Liver (tissue), 3 donors: ENCODE results near the gene DES.

ENCODE experiments used
- GABPA ChIP-seq, 2 donors: IDR thresholded peaks in 1 of 2; conservative IDR thresholded peaks in 1 of 2; 2 replicates each; pipeline ENCODE4 v1.6.1; 2016; ENCODE audit warnings: antibody characterized with exemption in 2 of 2, mild to moderate bottlenecking in 1 of 2, moderate library complexity in 1 of 2
- JUND ChIP-seq, 2 donors: IDR thresholded peaks; 2 replicates each; pipeline ENCODE4 v1.6.1; 2016; ENCODE audit warnings: antibody characterized with exemption in 2 of 2
- NR2F2 ChIP-seq: IDR thresholded peaks from 2 replicates; pipeline ENCODE4 v1.6.1; 2016; ENCODE audit warnings: antibody characterized with exemption
- RAD21 ChIP-seq, 2 donors: IDR thresholded peaks; 2 replicates each; pipeline ENCODE4 v1.6.1; 2016; ENCODE audit warnings: antibody characterized with exemption in 2 of 2, mild to moderate bottlenecking in 2 of 2
- REST ChIP-seq: IDR thresholded peaks from 2 replicates; pipeline ENCODE4 v1.6.1; 2016; ENCODE audit warnings: antibody characterized with exemption, mild to moderate bottlenecking
- SP1 ChIP-seq: IDR thresholded peaks from 2 replicates; pipeline ENCODE4 v1.6.1; 2018; ENCODE audit warnings: antibody characterized with exemption, mild to moderate bottlenecking
- YY1 ChIP-seq: IDR thresholded peaks from 2 replicates; pipeline ENCODE4 v1.6.1; 2016; ENCODE audit warnings: antibody characterized with exemption, mild to moderate bottlenecking
- ZBTB33 ChIP-seq: IDR thresholded peaks from 2 replicates; pipeline ENCODE4 v1.6.1; 2016; ENCODE audit warnings: antibody characterized with exemption
- TF ChIP-seq, protein P1 (sequence below): IDR thresholded peaks from 2 replicates; pipeline ENCODE4 v1.6.1; 2016; ENCODE audit warnings: antibody characterized with exemption
- TF ChIP-seq, protein P2 (sequence below): IDR thresholded peaks from 2 replicates; pipeline ENCODE4 v1.6.1; 2016; ENCODE audit warnings: antibody characterized with exemption
- TF ChIP-seq, protein P3 (sequence below): fragments of 150-350 bp; IDR thresholded peaks from 2 replicates; pipeline ENCODE4 v1.5.1; 2017; ENCODE audit warnings: improper control_type of control experiment, low read depth, low read length; ENCODE audit not compliant: missing input control
- donor health status: healthy.
- donor health status: healthy.

- TF ChIP-seq REST = no peak
- no peak for TF ChIP-seq NR2F2
- TF ChIP-seq, protein P1, sequence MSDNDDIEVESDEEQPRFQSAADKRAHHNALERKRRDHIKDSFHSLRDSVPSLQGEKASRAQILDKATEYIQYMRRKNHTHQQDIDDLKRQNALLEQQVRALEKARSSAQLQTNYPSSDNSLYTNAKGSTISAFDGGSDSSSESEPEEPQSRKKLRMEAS = no peak
- TF ChIP-seq ZBTB33 = no peak
- no peak for TF ChIP-seq YY1
- TF ChIP-seq, protein P2, sequence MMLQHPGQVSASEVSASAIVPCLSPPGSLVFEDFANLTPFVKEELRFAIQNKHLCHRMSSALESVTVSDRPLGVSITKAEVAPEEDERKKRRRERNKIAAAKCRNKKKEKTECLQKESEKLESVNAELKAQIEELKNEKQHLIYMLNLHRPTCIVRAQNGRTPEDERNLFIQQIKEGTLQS = no peak
- TF ChIP-seq, protein P3, sequence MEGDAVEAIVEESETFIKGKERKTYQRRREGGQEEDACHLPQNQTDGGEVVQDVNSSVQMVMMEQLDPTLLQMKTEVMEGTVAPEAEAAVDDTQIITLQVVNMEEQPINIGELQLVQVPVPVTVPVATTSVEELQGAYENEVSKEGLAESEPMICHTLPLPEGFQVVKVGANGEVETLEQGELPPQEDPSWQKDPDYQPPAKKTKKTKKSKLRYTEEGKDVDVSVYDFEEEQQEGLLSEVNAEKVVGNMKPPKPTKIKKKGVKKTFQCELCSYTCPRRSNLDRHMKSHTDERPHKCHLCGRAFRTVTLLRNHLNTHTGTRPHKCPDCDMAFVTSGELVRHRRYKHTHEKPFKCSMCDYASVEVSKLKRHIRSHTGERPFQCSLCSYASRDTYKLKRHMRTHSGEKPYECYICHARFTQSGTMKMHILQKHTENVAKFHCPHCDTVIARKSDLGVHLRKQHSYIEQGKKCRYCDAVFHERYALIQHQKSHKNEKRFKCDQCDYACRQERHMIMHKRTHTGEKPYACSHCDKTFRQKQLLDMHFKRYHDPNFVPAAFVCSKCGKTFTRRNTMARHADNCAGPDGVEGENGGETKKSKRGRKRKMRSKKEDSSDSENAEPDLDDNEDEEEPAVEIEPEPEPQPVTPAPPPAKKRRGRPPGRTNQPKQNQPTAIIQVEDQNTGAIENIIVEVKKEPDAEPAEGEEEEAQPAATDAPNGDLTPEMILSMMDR = no peak
- TF ChIP-seq SP1 = no peak
- no peak for TF ChIP-seq JUND (IDR thresholded peaks at IDR 0.05)
- TF ChIP-seq RAD21 (IDR thresholded peaks at IDR 0.05) = no peak
- no peak for TF ChIP-seq GABPA (IDR thresholded peaks at IDR 0.05 in 1 of 2, conservative IDR thresholded peaks at IDR 0.05 in 1 of 2)
These were observed 12.0 kb upstream of the DES start for GRCh38 chr2:219405958-219406860.
